WTC11 (cell line): ENCODE data around the gene GGNBP2. TPM values are rescaled to one million over a fixed set of nuclear protein-coding genes. Genes with fewer than 3 reads are reported as not detected.

ENCODE experiments used
- ATAC-seq: fragments of 200-7000 bp; cut with Tn5 transposase; 2 replicates; pipeline ENCODE4 v1.10.0; 2021; ENCODE audit warnings: mild to moderate bottlenecking, moderate library complexity
- CTCF ChIA-PET: fragments of 300-600 bp; sonication (Branson Sonifier 250); formaldehyde crosslinking; loops from one replicate; lab custom pipeline; 2021; ENCODE audit warnings: antibody characterized with exemption; lab: Charles Lee
- POLR2A ChIA-PET: fragments of 350-600 bp; sonication (Branson Sonifier 250); formaldehyde crosslinking; loops from one replicate; lab custom pipeline; 2021; ENCODE audit warnings: antibody characterized with exemption; lab: Charles Lee
- DNase-seq: peaks from one replicate; pipeline ENCODE4 v3.0.0; 2021; ENCODE audit warnings: low spot score
- H3K27ac Mint-ChIP-seq: 2 replicates; pipeline ENCODE4 v1.8.0; 2021; ENCODE audit warnings: mixed read lengths
- H3K27me3 Mint-ChIP-seq: 2 replicates; pipeline ENCODE4 v1.8.0; 2021; ENCODE audit warnings: low read depth, mild to moderate bottlenecking, moderate library complexity, mixed read lengths
- H3K36me3 Mint-ChIP-seq: 2 replicates; pipeline ENCODE4 v1.8.0; 2021; ENCODE audit warnings: mixed read lengths
- H3K4me1 Mint-ChIP-seq: 2 replicates; pipeline ENCODE4 v1.8.0; 2022; ENCODE audit warnings: mixed read lengths
- H3K4me3 Mint-ChIP-seq: 2 replicates; pipeline ENCODE4 v1.8.0; 2021; ENCODE audit warnings: mild to moderate bottlenecking, moderate library complexity, mixed read lengths
- H3K9me3 Mint-ChIP-seq: 2 replicates; pipeline ENCODE4 v1.8.0; 2021; ENCODE audit warnings: mixed read lengths
- ATF1 ChIP-seq: sonication (generic); formaldehyde crosslinking; IDR thresholded peaks from 2 replicates; pipeline ENCODE4 v1.8.1; 2023; ENCODE audit warnings: mild to moderate bottlenecking, moderate library complexity, missing genetic modification reagents
- GABPB1 ChIP-seq: sonication (generic); formaldehyde crosslinking; IDR thresholded peaks from 2 replicates; pipeline ENCODE4 v1.8.1; 2023; ENCODE audit warnings: mild to moderate bottlenecking, missing genetic modification reagents
- GTF2I ChIP-seq: fragments of 250-450 bp; sonication (Bioruptor Pico); conservative IDR thresholded peaks from 2 replicates; pipeline ENCODE4 v1.4.0; 2021; ENCODE audit warnings: mild to moderate bottlenecking
- PRDM15 ChIP-seq: sonication (generic); formaldehyde crosslinking; IDR thresholded peaks from 2 replicates; pipeline ENCODE4 v1.8.0; 2022; ENCODE audit warnings: missing genetic modification reagents
- PREB ChIP-seq: sonication (generic); formaldehyde crosslinking; IDR thresholded peaks from 2 replicates; pipeline ENCODE4 v1.8.1; 2022; ENCODE audit warnings: mild to moderate bottlenecking, missing genetic modification reagents, moderate library complexity, borderline replicate concordance
- SOX15 ChIP-seq: fragments of 250-450 bp; sonication (Bioruptor Pico); IDR thresholded peaks from 2 replicates; pipeline ENCODE4 v1.9.0; 2021; ENCODE audit warnings: mild to moderate bottlenecking
- TCF7 ChIP-seq: sonication (generic); formaldehyde crosslinking; IDR thresholded peaks from 2 replicates; pipeline ENCODE4 v1.8.0; 2022; ENCODE audit warnings: mild to moderate bottlenecking, low read depth, missing genetic modification reagents, moderate library complexity
- ZBTB43 ChIP-seq: sonication (generic); formaldehyde crosslinking; IDR thresholded peaks from 2 replicates; pipeline ENCODE4 v1.8.1; 2023; ENCODE audit warnings: mild to moderate bottlenecking, missing genetic modification reagents
- ZNF121 ChIP-seq: sonication (generic); formaldehyde crosslinking; IDR thresholded peaks from 2 replicates; pipeline ENCODE4 v1.8.0; 2023; ENCODE audit warnings: missing genetic modification reagents
- ZNF232 ChIP-seq: sonication (generic); formaldehyde crosslinking; IDR thresholded peaks from 2 replicates; pipeline ENCODE4 v1.8.0; 2022; ENCODE audit warnings: mild to moderate bottlenecking, missing genetic modification reagents
- ZNF532 ChIP-seq: fragments of 250-450 bp; sonication (Bioruptor Pico); IDR thresholded peaks from 2 replicates; pipeline ENCODE4 v1.9.0; 2021; ENCODE audit warnings: mild to moderate bottlenecking, borderline replicate concordance
- total RNA-seq: library from RNA; stranded (reverse); gene quantifications from 3 replicates; pipeline ENCODE4 v1.2.3, GENCODE V29; 2021

The GGNBP2 gene
- total RNA-seq, 1 experiment from 2014 or later, result 49.6 TPM

GRCh38 chr17:36616061-36617029 is 71.6 kb downstream of the GGNBP2 start:
- Mint-ChIP-seq H3K9me3 (peaks cover 4% of the 10 kb centered on the region; the same call in 1 of the 2 replicates), H3K4me3 (no peak overlapping the region), H3K4me1 (peaks cover 38% of the 10 kb centered on the region), H3K36me3 (peaks cover 5% of the 10 kb centered on the region; the same call in 1 of the 2 replicates), H3K27me3 (no peaks in the 10 kb centered on the region; the same call in 1 of the 2 replicates), H3K27ac (no peak overlapping the region; the same call in 1 of the 2 replicates)
- TF ChIP-seq SOX15 (CRISPR knock-in tag) (no peak), ZNF121 (CRISPR knock-in tag) (peak; percentile 85)
- ChIA-PET POLR2A (no interaction called here), CTCF (interaction anchor here (1.3 to 8.1 kb wide), 5 partner anchors 8 to 139 kb away, joined by 3 to 87 read pairs (median 6); partner anchors contain the start of gene MRM1)
- ATAC-seq (no peak), DNase-seq (no peak)

GRCh38 chr17:36617773-36618172 is 73.1 kb downstream of the GGNBP2 start:
- H3K4me3 Mint-ChIP-seq, result no peak overlapping the region
- peaks cover 31% of the 10 kb centered on the region for H3K4me1 Mint-ChIP-seq
- no peaks in the 10 kb centered on the region for H3K9me3 Mint-ChIP-seq
- ChIA-PET POLR2A (interaction anchor here (0.7 kb wide), 1 partner anchor 17 kb away, joined by 3 read pairs; no protein-coding TSS in a partner anchor), CTCF (interaction anchor here (0.8 to 8.1 kb wide), 6 partner anchors 8 to 25 kb away, joined by 3 to 87 read pairs (median 6); partner anchors contain the start of gene MRM1)
- no peak for DNase-seq
- ATAC-seq, result no peak
- TF ChIP-seq GTF2I (no peak), SOX15 (CRISPR knock-in tag) (no peak), ZNF532 (CRISPR knock-in tag) (no peak), ZBTB43 (CRISPR knock-in tag) (no peak), TCF7 (no peak), ZNF232 (CRISPR knock-in tag) (no peak), GABPB1 (CRISPR knock-in tag) (no peak), ATF1 (CRISPR knock-in tag) (no peak), PRDM15 (CRISPR knock-in tag) (no peak), PREB (no peak)
- no peaks in the 10 kb centered on the region for H3K36me3 Mint-ChIP-seq
- no peak overlapping the region for H3K27ac Mint-ChIP-seq
- H3K27me3 Mint-ChIP-seq, result no peaks in the 10 kb centered on the region; the same call in 1 of the 2 replicates
